ENCODE results near the gene ZNF366. TPM values are rescaled to one million over a fixed set of nuclear protein-coding genes. Genes with fewer than 3 reads are reported as not detected.

The ZNF366 gene
- total RNA-seq, 1 donor from 2014 or later: 3.2 TPM

GRCh38 chr5:72480841-72481240 lies 26.4 kb downstream of the ZNF366 start:
- Histone ChIP-seq H3K9me3 (no peaks in the 10 kb centered on the region), H3K4me3 (no peak overlapping the region), H3K4me1 (peaks cover 12% of the 10 kb centered on the region), H3K27ac (no peak overlapping the region), H3K27me3 (no peaks in the 10 kb centered on the region), H3K36me3 (no peaks in the 10 kb centered on the region)
- peak in 1 of 2 donors; percentile 54 for DNase-seq (ENCODE audit: extremely low spot score in 2 of 2)
- TF ChIP-seq POLR2AphosphoS5 (IDR thresholded peaks at IDR 0.05; ENCODE audit: insufficient read depth in 1 of 2, low read depth in 1 of 2) (no peak), POLR2A (IDR thresholded peaks at IDR 0.05) (no peak), CTCF (IDR thresholded peaks at IDR 0.05) (no peak)
- intact Hi-C loops (cut with DNase I): no loop called here

- Histone ChIP-seq H3K4me1 (peaks cover 12% of the 10 kb centered on the region), H3K27me3 (no peaks in the 10 kb centered on the region), H3K4me3 (no peak overlapping the region), H3K27ac (no peak overlapping the region), H3K9me3 (no peaks in the 10 kb centered on the region), H3K36me3 (no peaks in the 10 kb centered on the region)
- DNase-seq (ENCODE audit: extremely low spot score in 2 of 2): peak in 1 of 2 donors; percentile 16
- TF ChIP-seq POLR2A (IDR thresholded peaks at IDR 0.05): no peak
- TF ChIP-seq CTCF (IDR thresholded peaks at IDR 0.05): no peak
- no peak for TF ChIP-seq POLR2AphosphoS5 (IDR thresholded peaks at IDR 0.05; ENCODE audit: insufficient read depth in 1 of 2, low read depth in 1 of 2)
- intact Hi-C loops (cut with DNase I): no loop called here
Measured at GRCh38 chr5:72479921-72480320, 27.3 kb downstream of the ZNF366 start.

- Histone ChIP-seq H3K27me3 (no peaks in the 10 kb centered on the region), H3K9me3 (no peaks in the 10 kb centered on the region), H3K27ac (no peak overlapping the region), H3K4me1 (peaks cover 12% of the 10 kb centered on the region), H3K4me3 (no peak overlapping the region), H3K36me3 (no peaks in the 10 kb centered on the region)
- intact Hi-C loops (cut with DNase I): no loop called here
- TF ChIP-seq CTCF (IDR thresholded peaks at IDR 0.05): no peak
- TF ChIP-seq POLR2A (IDR thresholded peaks at IDR 0.05): no peak
- no peak for TF ChIP-seq POLR2AphosphoS5 (IDR thresholded peaks at IDR 0.05; ENCODE audit: insufficient read depth in 1 of 2, low read depth in 1 of 2)
- DNase-seq (ENCODE audit: extremely low spot score in 2 of 2): peak in 1 of 2 donors; percentile 69
Measured at GRCh38 chr5:72478684-72479083, 28.5 kb downstream of the ZNF366 start.

- TF ChIP-seq POLR2A (IDR thresholded peaks at IDR 0.05) (no peak), CTCF (IDR thresholded peaks at IDR 0.05) (no peak), POLR2AphosphoS5 (IDR thresholded peaks at IDR 0.05; ENCODE audit: insufficient read depth in 1 of 2, low read depth in 1 of 2) (no peak)
- H3K9me3 ChIP-seq: no peaks in the 10 kb centered on the region
- no peak for DNase-seq (ENCODE audit: extremely low spot score in 2 of 2)
- intact Hi-C loops (cut with DNase I): no loop called here
- H3K27me3 ChIP-seq: no peaks in the 10 kb centered on the region
- H3K27ac ChIP-seq: no peak overlapping the region
- peaks cover 12% of the 10 kb centered on the region for H3K4me1 ChIP-seq
- H3K4me3 ChIP-seq: no peak overlapping the region
- H3K36me3 ChIP-seq: no peaks in the 10 kb centered on the region
Measured at GRCh38 chr5:72478276-72478675, 28.9 kb downstream of the ZNF366 start.

GRCh38 chr5:72477644-72478043 lies 29.6 kb downstream of the ZNF366 start:
- no peak for DNase-seq (ENCODE audit: extremely low spot score in 2 of 2)
- H3K9me3 ChIP-seq: no peaks in the 10 kb centered on the region
- no peaks in the 10 kb centered on the region for H3K36me3 ChIP-seq
- H3K27ac ChIP-seq: no peak overlapping the region
- TF ChIP-seq CTCF (IDR thresholded peaks at IDR 0.05) (no peak), POLR2AphosphoS5 (IDR thresholded peaks at IDR 0.05; ENCODE audit: insufficient read depth in 1 of 2, low read depth in 1 of 2) (no peak), POLR2A (IDR thresholded peaks at IDR 0.05) (no peak)
- no peaks in the 10 kb centered on the region for H3K27me3 ChIP-seq
- H3K4me3 ChIP-seq: no peak overlapping the region
- peaks cover 17% of the 10 kb centered on the region for H3K4me1 ChIP-seq
- intact Hi-C loops (cut with DNase I): no loop called here

All from vagina (tissue), 2 donors.